Measurements from ENCODE around the gene DUS2.
A peak's percentile ranks its signal among the peaks of the same experiment; 100 is the strongest.
"Not testable (repeated sequence)": the region's sequence is repeated elsewhere in the genome, so short reads cannot be mapped to it uniquely, and the experiment has no call there.

The DUS2 gene

DNA sequence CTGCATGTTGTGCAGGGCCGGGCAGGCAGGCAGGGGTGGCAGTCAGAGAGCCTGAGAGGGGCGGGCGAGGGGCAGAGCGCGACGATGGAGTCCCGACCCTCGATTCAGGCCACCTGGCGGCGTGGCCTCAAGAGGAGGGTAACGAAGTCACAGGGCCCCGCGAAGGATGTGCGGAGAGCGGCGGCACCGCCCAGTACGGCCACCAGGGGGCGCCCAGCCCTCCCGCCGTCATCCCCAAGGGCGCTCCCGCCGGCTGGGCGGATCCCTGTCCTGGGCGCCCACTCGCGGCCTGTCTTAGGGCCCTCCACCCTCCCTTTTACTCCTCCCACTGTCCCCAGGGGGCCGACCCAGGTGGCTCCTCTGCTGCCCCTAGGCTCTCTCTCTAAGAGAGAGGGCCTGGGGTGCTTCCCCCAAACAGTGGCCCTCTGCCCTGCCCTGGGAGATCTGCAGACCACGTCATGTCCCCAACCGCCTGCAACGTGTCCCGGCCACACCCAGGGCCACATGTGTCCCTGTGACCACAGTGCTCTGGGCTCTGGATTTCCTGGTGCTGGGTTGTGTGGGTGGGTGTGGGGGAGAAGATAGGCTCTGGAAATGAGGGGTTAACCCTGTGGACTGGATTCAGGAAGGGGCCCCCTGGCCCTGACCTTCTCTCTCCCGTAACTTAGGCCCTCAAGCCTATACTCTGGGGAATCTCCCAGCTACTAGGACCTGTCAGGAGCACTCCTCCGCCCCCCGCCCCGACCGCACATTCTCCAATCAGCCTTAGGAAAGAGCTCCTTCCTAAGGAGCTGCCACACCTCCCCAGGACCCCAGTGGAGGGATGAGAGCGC is 29.7 kb upstream of the DUS2 start:
- TF ChIP-seq, protein P1, sequence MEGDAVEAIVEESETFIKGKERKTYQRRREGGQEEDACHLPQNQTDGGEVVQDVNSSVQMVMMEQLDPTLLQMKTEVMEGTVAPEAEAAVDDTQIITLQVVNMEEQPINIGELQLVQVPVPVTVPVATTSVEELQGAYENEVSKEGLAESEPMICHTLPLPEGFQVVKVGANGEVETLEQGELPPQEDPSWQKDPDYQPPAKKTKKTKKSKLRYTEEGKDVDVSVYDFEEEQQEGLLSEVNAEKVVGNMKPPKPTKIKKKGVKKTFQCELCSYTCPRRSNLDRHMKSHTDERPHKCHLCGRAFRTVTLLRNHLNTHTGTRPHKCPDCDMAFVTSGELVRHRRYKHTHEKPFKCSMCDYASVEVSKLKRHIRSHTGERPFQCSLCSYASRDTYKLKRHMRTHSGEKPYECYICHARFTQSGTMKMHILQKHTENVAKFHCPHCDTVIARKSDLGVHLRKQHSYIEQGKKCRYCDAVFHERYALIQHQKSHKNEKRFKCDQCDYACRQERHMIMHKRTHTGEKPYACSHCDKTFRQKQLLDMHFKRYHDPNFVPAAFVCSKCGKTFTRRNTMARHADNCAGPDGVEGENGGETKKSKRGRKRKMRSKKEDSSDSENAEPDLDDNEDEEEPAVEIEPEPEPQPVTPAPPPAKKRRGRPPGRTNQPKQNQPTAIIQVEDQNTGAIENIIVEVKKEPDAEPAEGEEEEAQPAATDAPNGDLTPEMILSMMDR (IDR thresholded peaks at IDR 0.05) = peak; percentile 98

DNA sequence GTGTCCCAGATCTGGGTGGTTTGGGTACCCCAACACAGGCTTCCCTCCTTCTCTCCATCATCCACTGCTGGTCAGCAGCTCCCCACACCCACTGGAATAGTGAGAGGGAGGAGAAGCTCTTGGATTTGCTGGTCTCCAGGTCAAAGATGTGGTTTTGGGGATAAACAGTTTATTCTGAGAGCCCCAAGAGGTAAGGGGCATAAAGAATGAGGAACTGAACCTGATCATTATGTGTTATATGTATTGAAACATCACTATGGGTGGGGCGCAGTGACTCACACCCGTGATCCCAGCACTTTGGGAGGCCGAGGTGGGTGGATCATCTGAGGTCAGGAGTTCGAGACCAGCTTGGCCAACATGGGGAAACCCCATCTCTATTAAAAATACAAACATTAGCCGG is 27.7 kb upstream of the DUS2 start:
- TF ChIP-seq, protein P1 (IDR thresholded peaks at IDR 0.05) = no peak

GRCh38 chr16:67996666-67997065 is 26.4 kb upstream of the DUS2 start:
- TF ChIP-seq, protein P1 (IDR thresholded peaks at IDR 0.05) = no peak

- TF ChIP-seq, protein P1 (IDR thresholded peaks at IDR 0.05) = not testable (repeated sequence)
These were observed 24.1 kb upstream of the DUS2 start, which contains the start of gene DPEP2 for GRCh38 chr16:67998779-67999688. TSS of gene DPEP2 (minus strand) at chr16:67999484. CDS start at chr16:67993212, 6,272 bp downstream.

DNA sequence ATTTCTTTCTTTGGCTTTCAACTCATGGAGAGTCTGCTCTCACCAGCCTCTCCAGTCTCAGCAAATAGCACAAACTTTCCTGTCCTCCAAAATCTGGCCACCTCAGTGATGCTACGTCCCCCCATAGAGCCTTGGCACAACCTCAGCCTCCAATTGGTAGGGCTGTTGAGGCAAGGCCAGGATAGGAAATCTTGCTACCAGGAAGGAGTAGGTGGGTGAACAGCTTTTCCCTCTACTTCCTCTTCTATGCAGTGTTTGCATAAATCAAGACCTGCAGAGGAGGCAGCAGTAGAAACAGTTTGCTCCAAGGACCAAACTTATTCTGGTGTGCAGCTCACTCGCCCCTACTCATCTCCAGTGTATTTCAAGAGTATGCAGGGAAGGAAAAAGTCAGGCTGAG is 23.1 kb upstream of the DUS2 start:
- TF ChIP-seq, protein P1 (IDR thresholded peaks at IDR 0.05) = no peak

- TF ChIP-seq, protein P1 (IDR thresholded peaks at IDR 0.05) = no peak
These were observed 22.6 kb upstream of the DUS2 start for GRCh38 chr16:68000450-68000849.

GRCh38 chr16:68003031-68003430 is 20.1 kb upstream of the DUS2 start:
- TF ChIP-seq, protein P1 (IDR thresholded peaks at IDR 0.05) = no peak

Measured in LNCAP (cell line).